AG09309 (cell line): Measurements from ENCODE around the gene P2RX7.
"Not testable (repeated sequence)": the region's sequence is repeated elsewhere in the genome, so short reads cannot be mapped to it uniquely, and the experiment has no call there.

Experiments used
- DNase-seq: peaks from one replicate; pipeline ENCODE4 v3.0.0-alpha.2; 2010; ENCODE audit warnings: low read depth
- H3K4me3 ChIP-seq: 2 replicates; pipeline ENCODE4 v1.5.1; 2011; ENCODE audit warnings: mild to moderate bottlenecking, low read depth, low read length, moderate library complexity; ENCODE audit not compliant: control insufficient read depth
- TF ChIP-seq, protein P1 (sequence below): IDR thresholded peaks from 2 replicates; pipeline ENCODE4 v1.5.1; 2011; ENCODE audit warnings: mild to moderate bottlenecking, low read depth, low read length, inconsistent platforms; ENCODE audit not compliant: insufficient read depth, control insufficient read depth; ENCODE audit errors: missing control alignments

P2RX7 gene

DNA sequence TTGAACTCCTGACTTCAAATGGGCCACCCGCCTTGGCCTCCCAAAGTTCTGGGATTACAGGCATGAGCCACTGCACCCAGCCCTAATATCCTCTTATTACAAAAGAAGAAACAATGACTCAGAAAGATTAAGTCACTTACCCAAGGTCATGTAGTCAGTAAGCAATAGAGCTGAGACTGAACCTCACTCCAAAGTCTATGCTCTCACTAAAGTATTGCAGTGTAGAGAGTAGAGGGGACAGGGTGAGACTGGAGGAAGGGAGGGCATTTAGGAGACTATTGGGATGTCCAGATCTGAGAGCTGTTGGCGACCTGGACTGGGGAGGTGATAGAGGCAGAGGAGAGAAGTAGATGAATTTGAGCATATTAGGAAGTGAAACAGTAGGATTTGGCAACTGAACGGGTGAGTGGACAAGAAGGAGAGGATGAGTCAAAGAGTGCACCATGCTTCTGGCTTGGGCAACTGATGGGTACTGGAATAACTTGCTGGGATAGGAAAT, 11.8 kb downstream of the P2RX7 start:
- TF ChIP-seq, protein P1, sequence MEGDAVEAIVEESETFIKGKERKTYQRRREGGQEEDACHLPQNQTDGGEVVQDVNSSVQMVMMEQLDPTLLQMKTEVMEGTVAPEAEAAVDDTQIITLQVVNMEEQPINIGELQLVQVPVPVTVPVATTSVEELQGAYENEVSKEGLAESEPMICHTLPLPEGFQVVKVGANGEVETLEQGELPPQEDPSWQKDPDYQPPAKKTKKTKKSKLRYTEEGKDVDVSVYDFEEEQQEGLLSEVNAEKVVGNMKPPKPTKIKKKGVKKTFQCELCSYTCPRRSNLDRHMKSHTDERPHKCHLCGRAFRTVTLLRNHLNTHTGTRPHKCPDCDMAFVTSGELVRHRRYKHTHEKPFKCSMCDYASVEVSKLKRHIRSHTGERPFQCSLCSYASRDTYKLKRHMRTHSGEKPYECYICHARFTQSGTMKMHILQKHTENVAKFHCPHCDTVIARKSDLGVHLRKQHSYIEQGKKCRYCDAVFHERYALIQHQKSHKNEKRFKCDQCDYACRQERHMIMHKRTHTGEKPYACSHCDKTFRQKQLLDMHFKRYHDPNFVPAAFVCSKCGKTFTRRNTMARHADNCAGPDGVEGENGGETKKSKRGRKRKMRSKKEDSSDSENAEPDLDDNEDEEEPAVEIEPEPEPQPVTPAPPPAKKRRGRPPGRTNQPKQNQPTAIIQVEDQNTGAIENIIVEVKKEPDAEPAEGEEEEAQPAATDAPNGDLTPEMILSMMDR = no peak
- no peak for DNase-seq
- H3K4me3 ChIP-seq = no peak overlapping the region

DNA sequence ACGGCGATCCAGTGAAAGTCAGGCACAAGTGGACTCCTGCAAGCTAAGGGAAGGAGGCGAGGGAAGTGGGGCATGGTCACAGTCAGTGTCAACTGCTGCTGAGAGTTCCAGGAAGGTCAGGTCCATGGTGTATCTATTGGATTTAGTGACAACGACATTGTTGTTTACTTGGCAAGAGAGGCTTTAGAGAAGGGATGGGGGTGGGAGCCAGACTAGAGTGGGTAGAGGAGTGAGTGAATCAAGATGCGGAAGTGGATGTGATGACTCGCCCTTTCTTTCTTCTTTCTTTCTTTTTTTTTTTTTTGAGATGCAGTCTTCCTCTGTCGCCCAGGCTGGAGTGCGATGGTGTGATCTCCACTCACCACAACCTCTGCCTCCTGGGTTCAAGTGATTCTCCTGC, 12.5 kb downstream of the P2RX7 start:
- H3K4me3 ChIP-seq = no peak overlapping the region
- DNase-seq = no peak
- TF ChIP-seq, protein P1 = no peak

DNA sequence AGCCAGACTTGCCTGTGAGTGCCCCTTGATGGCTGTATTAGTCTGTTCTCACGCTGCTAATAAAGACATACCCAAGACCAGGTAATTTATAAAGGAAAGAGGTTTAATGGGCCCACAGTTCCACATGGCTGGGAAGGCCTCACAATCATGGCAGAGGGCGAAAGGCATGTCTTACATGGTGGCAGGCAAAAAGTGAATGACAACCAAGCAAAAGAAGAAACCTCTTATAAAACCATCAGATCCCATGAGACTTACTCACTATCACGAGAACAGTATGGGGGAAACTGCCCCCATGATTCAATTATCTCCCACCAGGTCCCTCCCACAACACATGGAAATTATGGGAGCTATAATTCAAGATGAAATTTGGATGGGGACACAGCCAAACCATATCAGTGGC, 16.6 kb downstream of the P2RX7 start:
- H3K4me3 ChIP-seq = not testable (repeated sequence)

DNA sequence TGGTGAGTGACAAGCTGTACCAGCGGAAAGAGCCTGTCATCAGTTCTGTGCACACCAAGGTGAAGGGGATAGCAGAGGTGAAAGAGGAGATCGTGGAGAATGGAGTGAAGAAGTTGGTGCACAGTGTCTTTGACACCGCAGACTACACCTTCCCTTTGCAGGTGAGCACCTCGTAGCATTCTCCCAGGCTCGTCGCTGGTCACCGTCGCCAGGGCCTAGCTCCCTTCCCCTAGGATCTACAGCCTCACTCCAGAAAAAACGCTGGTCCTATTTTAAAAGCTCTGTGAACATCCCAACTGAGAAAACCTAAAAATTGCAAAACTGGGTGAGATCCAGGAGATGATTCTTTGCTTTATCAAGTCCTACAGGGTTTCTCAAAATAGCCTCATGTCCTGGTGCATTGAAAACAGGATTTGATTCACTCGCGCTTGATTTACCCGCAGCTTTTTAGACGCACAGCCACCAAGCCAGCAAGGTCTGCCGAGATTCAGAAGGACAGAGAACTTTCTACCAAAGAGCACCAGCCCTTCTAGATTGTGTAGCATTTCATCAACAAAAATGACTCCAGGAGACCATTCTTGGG, 22.2 kb downstream of the P2RX7 start:
- DNase-seq = no peak
- TF ChIP-seq, protein P1 = no peak
- H3K4me3 ChIP-seq = no peak overlapping the region

More for the DNA sequence above, 16.6 kb downstream of the P2RX7 start:
- not testable (repeated sequence) for DNase-seq

DNA sequence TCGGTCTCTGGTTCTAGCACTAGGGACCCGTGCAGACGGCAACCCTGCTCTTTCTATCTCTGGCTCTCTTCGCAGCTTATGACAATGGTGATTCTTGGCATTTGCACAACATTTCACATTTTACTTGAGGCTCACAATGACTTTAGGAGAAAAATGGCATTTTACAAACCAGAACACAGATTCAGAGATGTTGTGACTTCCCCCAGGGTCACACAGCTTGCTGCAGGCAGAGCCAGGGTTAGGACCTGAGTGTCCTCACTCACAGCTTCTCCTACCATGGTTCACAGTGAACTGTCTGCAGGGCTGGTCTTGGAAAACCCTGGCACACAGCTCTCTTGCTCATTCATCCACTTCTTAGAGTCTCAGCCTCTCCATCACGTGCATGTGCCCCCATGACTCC, 23.7 kb downstream of the P2RX7 start:
- H3K4me3 ChIP-seq = no peak overlapping the region
- no peak for DNase-seq
- TF ChIP-seq, protein P1 = no peak

DNA sequence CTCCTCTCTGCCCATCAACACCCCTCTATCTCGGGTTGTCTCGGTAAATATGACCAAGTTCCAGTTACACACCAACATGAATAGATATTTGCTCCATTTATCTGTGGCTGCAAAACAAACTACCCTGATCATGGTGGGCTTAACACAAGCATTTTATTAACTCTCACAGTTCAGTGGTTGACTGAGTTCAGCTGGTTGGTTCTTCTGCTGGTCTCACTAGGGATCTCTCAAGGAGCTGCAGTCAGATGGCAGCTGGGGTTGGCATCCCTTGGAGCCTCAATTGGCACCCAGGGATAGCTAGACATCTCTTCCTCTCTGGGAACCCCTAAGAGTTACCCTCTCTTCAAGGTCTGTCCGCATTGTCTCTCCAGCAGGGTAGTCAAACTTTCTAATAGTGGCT, 25.4 kb downstream of the P2RX7 start:
- no peak overlapping the region for H3K4me3 ChIP-seq
- no peak for DNase-seq
- TF ChIP-seq, protein P1 = no peak

DNA sequence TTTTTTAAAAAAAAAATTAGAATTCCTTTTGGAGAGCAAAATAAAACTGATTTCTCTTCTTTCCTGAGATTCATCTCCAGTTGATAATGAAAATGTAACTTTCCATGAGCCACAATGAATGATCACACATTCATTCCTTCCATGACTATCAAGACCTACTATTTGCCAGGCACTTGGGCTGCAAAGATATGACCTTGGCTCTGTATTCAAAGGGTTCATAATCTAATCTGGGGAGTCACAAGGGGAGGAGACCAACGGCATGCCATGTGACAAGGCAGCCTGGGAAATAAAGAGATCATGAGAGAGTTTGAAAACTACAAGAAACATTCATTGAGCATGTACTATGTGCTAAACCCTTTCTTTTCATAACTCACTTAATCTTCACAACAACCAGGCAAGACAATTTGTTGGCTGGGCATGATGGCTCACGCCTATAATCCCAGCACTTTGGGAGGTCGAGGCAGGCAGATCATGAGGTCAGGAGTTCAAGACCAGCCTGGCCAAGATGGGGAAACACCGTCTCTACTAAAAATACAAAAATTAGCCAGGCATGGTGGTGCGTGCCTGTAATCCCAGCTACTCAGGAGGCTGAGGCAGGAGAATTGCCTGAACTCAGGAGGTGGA, 26.2 kb downstream of the P2RX7 start:
- H3K4me3 ChIP-seq, DNase-seq: not testable (repeated sequence)
